Peyer's patch (tissue), 4 donors: ENCODE measurements around the gene LRG1.
"Not testable (repeated sequence)": the region's sequence is repeated elsewhere in the genome, so short reads cannot be mapped to it uniquely, and the experiment has no call there.

Experiments used
- POLR2A ChIP-seq, 2 donors: fragments of 450-650 bp; IDR thresholded peaks; one replicate each; pipeline ENCODE4 v1.5.1; 2017; ENCODE audit warnings: antibody characterized with exemption in 2 of 2, mild to moderate bottlenecking in 2 of 2, moderate library complexity in 2 of 2
- TF ChIP-seq, protein P1 (sequence below), 6 experiments: fragments of 450-650 bp in 4 of 6; fragments of 200-600 bp in 2 of 6; sonication (generic) in 1 of 6; IDR thresholded peaks; one replicate each; pipeline ENCODE4 v1.5.1; 2017 to 2019; ENCODE audit warnings: antibody characterized with exemption in 6 of 6, mild to moderate bottlenecking in 3 of 6, moderate library complexity in 1 of 6

DNA sequence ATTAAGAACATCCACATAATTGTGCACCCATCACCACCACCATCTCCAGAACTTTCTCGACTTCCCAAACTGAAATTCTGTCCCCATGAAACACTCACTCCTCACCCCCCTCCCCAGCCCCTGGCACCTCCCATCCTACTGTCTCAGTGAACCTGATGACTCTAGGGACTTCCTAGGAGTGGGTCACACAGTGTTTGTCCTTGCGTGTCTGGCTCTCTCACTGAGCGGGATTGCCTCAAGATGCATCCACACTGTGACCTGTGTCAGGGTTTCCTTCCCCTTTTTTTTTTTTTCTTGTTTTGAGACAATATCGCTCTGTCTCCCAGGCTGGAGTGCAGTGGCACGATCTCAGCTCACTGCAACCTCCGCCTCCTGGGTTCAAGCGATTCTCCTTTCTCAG lies 22.2 kb upstream of the LRG1 start:
- TF ChIP-seq, protein P1, sequence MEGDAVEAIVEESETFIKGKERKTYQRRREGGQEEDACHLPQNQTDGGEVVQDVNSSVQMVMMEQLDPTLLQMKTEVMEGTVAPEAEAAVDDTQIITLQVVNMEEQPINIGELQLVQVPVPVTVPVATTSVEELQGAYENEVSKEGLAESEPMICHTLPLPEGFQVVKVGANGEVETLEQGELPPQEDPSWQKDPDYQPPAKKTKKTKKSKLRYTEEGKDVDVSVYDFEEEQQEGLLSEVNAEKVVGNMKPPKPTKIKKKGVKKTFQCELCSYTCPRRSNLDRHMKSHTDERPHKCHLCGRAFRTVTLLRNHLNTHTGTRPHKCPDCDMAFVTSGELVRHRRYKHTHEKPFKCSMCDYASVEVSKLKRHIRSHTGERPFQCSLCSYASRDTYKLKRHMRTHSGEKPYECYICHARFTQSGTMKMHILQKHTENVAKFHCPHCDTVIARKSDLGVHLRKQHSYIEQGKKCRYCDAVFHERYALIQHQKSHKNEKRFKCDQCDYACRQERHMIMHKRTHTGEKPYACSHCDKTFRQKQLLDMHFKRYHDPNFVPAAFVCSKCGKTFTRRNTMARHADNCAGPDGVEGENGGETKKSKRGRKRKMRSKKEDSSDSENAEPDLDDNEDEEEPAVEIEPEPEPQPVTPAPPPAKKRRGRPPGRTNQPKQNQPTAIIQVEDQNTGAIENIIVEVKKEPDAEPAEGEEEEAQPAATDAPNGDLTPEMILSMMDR (IDR thresholded peaks at IDR 0.05) = not testable (repeated sequence)
- TF ChIP-seq POLR2A (IDR thresholded peaks at IDR 0.05) = not testable (repeated sequence)
